COLO668 (cell line): ENCODE data around the gene AGAP5.
"Not testable (repeated sequence)": the region's sequence is repeated elsewhere in the genome, so short reads cannot be mapped to it uniquely, and the experiment has no call there.

Source experiments
- DNase-seq: peaks from one replicate; lab custom pipeline; 2025; ENCODE audit not compliant: unreplicated experiment; lab: John Stamatoyannopoulos, UW

Gene AGAP5

DNA sequence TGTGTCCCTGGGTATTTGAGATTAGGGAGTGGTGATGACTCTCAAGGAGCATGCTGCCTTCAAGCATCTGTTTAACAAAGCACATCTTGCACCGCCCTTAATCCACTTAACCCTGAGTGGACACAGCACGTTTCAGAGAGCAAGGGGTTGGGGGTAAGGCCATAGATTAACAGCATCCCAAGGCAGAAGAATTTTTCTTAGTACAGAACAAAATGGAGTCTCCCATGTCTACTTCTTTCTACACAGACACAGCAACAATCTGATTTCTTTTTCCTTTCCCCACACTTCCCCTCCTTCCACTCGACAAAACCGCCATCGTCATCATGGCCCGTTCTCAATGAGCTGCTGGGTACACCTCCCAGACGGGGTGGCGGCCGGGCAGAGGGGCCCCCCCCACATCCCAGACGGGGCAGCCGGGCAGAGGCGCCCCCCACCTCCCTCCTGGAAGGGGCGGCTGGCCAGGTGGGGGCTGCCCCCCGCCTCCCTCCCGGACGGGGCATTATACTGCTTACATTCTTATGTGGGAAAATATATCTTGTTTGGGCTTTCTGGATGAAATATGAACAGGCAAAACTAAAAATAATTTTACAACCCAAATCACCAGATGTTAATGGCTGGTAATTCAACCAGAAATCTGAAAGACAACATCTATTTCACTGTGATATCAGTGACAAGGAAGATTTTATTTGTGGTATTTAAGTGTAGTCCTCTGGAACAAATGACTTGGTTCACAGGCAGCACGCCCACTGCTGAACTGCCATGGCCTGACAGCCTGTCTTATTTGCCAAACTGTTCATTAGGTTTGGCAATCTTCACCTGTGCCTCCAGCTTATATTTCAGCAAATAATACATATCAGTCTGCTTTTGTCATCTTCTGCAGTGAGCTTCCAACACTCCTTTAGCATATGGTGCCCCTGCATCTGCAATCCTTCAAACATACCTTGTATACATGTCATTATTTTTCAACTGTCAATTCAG is 17.6 kb upstream of the AGAP5 start:
- DNase-seq, result not testable (repeated sequence)

DNA sequence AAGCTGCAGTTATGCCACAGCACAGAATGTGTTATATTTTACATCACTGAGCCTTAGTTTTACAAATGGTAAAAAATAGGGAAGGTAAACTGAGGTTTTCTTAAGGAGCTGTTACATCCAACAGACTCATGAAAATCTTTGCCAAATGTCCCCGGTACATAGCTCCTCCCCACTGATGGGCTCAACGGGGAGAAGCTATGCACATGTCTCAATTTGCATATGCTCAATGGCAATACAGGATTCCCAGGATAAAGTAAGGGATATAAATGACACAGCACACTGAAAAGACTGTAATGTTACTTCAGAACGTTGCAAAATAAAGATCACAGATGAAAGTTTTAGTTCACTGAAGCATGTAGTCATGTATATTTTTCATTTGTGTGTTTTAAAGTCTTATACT is 16.6 kb upstream of the AGAP5 start:
- not testable (repeated sequence) for DNase-seq

DNA sequence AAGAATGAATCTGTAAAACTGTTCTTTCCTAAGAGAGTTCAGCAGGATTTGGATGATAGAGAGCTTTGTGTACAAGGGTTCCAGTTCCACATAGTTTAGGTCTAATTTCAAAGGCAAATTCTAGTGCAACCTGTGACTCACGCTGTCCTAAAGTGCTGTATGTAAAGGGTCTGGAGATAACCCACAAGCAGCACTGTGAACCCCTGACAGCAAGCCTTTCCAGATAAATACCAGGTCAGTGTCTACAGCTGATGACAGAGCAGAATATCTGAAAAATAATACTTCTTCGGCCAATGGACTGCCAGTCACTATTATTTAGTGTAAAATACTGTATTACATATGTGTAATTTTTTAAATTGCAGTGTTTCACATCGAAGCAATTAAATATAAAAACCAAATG is 16.0 kb upstream of the AGAP5 start:
- not testable (repeated sequence) for DNase-seq

DNA sequence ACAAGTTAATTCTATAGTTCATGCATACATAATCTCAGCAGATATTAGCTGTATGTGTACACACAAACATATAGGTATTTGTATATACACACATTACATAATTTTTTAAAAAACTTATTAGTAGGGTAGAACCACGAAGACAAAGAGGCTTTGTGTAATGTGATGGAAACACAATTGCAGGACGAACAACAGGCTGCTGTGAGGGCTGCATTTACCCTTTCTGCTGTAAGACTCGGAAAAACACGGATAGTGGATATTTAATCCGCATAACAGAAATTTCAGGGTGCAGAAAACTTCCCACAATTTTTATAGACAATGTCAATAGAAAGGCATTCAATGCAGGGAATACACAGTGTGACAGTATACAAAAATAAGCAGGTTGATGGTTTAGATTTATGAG is 13.8 kb upstream of the AGAP5 start:
- not testable (repeated sequence) for DNase-seq

DNA sequence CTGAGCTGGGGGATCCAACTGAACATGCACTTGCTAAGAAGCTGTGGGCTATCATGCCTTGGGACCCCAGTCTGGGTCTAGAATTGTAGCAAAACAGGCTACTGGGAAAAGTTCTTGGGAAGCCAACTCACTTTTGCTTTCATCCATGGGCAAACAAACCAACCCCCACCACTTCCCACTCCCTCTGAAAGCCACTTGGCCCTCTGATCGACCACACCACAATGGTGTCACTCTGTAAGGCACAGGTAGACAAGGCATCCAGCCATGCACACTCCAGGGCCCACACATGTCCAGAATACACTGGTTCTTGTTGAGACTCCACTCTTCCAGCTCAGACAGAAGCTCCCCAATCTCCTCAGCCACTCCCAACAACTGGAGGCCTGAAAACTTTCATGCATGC is 10.2 kb upstream of the AGAP5 start:
- not testable (repeated sequence) for DNase-seq

DNA sequence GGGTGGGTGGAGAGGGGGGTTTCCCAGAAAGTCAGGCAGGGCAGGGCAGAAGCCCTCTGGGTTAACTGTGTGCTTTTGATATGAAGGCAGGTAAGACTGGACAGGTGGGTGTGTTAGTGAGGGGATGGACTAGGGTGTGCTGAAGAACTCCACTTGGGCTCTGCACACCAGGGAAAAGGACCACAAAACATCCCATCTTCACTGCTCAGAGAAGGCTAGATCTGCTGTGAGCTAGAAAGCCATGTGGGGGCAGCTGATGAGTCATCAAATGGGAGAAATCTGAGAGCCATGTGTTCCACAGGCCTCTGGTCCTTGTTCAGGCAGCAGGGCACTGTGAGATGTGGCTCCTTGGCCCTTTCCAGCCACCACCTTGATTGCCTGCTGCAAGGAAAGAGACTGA is 9.7 kb upstream of the AGAP5 start:
- DNase-seq, result not testable (repeated sequence)

DNA sequence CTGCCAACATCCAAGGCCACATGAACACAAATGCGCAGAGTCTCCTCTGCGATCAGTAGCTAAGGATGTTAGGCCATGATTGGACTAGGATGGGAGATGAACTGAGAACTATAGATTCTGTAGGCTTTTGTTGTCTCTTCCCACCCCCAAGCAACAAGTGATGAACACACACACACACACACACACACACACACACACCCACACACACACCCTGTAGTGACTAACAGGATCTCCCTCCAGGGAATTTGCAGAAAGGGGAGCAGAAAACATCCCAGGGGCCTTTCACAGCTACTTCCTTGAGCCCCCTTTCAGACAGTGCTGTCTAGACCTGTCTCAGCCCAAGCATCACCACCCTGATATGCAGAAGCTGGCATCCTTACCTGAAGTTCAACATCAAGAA is 8.6 kb upstream of the AGAP5 start:
- not testable (repeated sequence) for DNase-seq

DNA sequence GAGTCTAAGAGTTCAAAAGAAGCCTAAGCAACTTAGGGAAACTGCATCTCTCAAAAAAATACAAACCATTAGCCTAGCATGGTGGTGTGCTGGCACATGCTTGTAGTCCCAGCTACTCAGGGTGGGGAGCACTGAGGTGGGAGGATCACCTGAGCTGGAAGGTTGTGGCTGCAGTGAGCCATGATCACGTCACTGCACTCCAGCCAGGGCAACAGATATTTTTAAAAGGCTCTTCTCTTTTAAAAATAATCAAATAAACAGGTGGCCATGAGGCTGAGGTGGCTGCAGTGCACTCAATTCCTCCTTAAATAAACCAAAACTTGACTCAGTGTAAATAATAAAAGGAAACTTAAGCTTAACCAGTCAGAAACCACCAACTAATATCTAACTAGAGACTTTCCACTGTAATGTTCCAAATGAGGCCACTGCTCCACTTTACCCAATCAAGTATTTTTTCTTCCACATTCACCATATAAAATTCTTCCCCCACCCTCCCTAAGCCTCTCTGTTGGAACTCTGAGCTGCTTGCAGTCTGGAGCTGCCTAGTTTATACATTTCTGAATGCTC is 7.7 kb upstream of the AGAP5 start:
- not testable (repeated sequence) for DNase-seq

DNA sequence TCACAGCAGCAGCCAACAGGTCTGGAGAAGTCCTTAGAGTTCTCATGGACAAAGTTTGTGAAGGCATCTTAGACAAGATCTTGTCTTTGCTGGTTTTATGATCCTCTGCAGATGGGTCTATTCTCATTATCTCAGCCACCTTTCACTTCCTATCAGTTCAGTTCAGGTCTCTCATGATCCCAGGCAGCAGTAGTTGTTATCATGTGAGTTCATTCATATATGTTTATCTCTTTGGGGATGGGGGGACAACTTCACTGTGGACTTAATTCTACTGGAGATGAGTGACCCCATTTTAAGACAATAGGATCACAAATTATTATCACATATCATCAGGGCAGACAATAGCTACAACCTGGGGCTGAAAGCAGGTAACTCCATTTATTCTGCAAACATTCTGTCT is 6.0 kb upstream of the AGAP5 start:
- not testable (repeated sequence) for DNase-seq

DNA sequence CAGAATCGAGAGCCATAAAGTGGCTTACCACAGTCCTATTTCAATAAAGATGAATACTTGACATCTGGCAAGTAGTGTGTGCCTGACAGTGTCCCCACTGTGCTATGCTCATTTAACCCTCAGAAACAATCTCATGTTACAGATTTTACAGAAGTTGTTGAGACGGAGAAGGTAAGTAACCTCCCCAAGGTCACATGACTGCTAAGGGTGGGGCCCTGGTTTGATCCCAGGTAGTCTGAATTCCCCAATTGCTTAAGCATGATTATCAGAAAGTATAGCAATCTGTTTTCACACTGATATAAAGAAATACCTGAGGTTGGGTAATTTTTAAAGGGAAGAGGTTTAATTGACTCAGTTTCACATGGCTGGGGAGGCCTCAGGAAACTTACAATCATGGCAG is 910 bp upstream of the AGAP5 start:
- not testable (repeated sequence) for DNase-seq

DNA sequence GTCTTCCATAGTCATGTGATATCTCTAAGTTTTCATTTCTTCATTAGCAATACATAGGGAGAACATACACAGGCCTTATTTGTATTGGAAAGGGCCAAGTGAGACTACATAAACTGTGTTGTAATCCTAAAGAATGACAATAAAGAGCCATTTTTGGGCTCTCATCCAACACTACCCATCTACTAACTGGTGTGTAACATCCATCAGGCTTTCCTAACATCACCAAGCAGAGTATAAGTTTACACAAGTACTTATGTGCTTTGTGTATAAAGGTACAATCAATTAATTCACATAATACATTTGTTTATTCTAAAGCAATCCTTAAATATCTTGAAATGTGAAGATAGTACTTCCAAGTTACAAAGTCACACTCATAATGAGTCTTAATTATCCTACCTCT is 2.6 kb downstream of the AGAP5 start:
- not testable (repeated sequence) for DNase-seq

DNA sequence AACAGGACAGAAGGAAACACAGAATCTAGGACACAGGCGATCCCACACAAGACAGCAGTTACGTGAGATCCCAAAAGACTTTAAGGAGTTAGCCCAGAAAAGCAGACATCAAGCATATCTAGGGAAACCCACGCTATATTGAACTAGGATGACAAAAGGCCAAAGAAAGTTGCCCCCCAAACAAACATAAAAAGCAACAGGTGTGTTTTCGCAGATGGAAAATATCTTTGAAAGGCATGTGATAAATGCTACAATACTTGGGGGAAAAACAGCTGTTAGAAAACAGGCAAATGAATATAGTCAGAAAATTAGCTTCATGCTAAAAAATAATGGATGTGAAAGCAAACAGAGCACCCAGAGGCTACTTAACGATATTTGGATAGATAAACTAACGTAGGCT is 7.2 kb downstream of the AGAP5 start:
- not testable (repeated sequence) for DNase-seq

DNA sequence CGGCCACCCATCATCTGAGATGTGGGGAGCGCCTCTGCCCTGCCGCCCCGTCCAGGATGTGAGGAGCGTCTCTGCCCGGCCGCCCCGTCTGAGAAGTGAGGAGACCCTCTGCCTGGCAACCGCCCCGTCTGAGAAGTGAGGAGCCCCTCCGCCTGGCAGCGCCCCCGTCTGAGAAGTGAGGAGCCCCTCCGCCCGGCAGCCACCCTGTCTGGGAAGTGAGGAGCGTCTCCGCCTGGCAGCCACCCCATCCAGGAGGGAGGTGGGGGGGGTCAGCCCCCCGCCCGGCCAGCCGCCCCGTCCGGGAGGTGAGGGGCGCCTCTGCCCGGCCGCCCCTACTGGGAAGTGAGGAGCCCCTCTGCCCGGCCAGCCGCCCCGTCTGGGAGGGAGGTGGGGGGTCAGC is 8.3 kb downstream of the AGAP5 start:
- DNase-seq, result not testable (repeated sequence)

DNA sequence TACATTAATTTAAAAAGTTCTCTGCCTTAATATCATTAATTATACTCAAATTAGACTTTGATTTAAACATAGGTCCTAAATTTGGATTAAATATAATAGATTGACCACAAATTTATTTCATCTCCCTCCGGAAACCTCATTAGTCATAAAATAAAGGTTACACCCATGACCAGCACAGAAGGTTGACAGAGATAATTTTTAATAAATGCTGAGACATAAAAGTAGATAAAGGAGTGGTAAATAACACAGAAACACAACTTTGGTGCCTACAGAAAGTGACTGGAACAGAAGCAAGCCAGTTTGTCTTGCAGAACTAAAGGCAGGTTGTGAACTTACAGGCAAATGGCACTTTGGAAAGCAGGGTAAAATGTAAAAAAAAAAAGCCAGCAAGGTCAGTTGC is 10.3 kb downstream of the AGAP5 start:
- DNase-seq, result not testable (repeated sequence)

DNA sequence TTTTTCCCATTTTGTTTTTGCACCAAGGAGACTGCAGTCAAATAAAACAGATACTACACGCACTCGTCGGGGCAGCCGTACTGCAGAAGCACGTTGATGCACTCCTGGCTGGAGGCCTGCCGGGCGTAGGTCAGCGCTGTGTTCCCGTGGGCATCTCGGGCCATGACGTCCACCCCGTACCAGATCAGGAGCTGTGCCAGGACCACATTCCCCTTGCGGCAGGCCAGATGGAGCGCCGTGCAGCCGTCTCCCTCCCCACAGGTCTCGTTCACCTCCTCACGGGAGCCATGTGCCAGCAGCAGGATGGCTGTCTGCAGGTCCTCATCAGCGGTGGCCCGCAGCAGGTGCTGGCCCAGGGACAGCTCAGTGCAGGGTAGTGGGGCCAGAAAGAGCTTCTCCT is 23.4 kb downstream of the AGAP5 start:
- DNase-seq, result not testable (repeated sequence)

DNA sequence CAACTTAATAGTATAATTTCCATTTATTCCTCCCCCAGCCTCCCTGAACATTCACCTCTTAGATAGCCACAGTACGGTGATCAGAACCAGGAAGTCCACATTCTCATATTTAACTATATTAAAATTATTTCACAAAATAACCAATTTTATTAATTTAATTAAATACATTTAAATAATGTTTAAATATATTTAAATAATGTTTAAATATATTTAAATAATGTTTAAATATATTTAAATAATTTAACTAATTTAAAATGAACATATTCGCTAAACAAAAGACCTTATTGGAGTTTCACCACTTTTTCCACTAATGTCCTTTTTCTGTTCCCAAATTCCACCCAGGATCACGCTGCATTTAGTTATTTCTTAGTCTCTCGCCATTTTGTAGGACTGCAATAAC is 29.5 kb downstream of the AGAP5 start:
- DNase-seq, result not testable (repeated sequence)

DNA sequence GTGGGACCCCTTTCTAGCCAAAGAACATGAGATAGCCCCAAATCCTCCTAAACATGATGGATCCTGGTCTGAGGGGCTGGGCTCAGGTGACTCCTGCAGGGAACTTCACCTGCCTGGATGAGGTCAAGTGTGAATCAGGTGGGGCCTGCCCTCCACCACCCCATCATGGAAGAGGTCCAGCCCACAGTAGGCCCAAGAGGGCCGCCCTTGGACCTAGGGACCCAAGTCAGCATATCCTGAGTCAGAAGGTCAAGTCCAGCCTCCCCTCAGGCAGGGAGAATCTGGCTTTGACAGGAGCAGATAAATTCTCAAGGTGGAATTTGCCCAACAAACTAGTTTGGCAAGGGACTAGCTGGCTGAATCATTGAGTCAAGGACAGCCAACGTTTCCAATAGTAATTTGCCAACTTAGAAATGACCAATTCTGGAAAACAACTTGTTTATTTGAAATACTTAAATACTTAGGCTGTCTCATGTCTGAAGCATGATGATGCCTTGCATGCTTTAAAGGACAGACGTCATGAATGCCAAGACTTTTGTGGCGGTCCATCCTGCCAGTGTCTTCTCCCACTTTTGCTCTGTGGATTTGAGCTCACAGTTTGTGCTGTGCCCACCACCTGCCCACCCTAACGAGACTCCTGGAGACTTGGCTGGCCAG is 31.6 kb downstream of the AGAP5 start:
- not testable (repeated sequence) for DNase-seq

DNA sequence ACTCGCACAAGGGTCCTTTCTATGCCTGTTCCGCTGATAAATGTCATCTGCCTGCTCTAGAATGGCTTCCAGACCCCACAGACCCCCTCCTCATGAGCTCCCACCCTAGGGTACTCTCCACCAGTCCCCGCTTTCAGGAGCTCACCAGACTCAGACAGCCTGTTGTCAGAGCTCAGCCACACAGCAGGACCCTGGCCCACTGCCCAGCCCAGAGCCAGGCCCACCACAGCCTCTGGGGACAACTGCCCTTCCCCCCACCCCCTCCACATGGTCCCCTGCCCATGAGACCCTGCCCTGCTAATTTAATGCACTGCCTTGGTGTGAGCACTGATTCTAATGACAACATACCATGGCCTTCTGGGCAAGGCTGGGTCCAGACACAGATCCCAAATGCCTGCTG is 32.3 kb downstream of the AGAP5 start:
- DNase-seq, result not testable (repeated sequence)

DNA sequence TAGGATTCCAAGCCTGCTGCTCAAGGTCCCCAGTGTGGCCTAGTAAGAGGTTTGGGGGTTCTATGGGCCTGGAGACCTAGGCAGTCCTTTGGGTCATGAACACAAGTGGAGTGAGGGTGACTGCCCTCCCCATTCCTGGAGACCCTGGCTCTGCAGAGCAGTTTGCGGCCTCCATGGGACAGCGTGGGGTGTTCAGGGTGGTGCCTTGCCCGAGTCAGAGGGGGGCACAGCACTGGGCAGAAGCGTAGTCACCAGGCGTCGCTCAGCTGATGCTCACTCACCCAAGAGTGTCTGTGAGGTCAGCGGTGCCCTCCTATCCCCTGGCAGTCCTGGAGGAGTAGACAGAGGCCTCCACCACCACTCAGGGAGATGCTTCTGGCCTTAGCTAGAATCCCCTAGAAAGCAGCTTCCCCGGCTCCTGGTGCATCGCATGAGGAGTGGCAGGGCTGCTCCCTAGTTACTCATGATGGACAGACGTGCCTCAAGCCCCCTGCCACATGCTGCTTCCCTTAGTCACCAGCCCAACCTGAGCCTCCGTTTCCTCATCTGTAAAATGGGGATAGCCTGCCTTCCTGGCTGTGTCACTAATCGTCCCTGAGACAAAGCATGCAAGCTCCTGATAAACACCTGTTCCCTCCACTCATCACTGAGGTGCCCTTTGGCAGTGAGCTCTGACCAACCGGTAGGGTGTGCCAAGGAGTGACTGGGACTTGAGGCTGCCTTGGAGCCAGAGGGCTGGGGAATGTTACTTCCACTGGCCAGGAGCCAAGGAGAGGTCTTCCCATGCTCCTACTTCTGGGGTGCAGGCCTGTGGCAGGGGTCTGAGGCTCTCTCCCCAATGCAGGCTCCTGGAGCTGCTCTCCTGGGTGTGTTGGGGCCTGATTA is 33.5 kb downstream of the AGAP5 start:
- DNase-seq, result not testable (repeated sequence)

DNA sequence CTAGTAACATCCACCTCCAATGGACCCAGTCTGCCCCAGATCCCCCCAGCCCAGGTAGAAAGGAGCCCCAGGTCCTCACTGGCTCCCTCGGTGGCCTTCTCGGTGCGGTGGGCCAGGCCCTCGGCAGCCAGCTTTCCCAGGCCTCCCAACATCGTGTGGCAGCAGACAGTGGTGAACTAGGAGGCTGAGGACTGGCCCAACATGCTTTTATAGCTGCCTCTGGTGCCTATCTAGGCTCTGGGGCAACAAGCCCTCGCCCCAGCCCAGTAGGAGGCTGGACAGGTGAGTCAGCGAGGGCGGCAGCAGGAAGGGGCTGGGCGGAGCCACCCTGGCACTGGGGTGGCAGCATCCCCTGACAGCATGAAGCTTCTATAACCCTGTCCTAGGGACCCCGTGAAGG is 34.3 kb downstream of the AGAP5 start:
- not testable (repeated sequence) for DNase-seq

DNA sequence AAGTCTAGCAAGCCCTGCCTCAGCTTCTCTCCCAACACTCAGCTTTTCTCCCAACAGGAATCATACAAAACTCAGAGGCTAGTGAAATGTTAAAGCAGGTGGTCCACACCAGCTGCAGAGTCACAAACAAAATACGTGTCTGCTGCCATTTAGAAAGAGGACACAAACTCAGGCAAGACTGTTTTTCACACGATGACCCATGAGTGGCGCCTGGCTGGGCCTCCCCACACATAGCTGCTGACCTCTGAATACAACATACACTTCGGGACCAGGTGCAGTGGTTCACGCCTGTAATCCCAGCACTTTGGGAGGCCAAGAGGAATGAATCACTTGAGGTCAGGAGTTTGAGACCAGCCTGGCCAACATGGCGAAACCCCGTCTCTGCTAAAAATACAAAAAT is 35.2 kb downstream of the AGAP5 start:
- not testable (repeated sequence) for DNase-seq
